Measurements from ENCODE around the gene ENPP6. TPM values are rescaled to one million over a fixed set of nuclear protein-coding genes. Genes with fewer than 3 reads are reported as not detected.
"Not testable (repeated sequence)": the region's sequence is repeated elsewhere in the genome, so short reads cannot be mapped to it uniquely, and the experiment has no call there.

The ENPP6 gene
- total and polyA plus RNA-seq, 4 experiments from 2014 or later = not detected

- Mint-ChIP-seq H3K27me3 (peaks cover 8 to 28% of the 10 kb centered on the region in 2 donors), H3K9me3 (peaks cover 8 to 29% (median 22%) of the 10 kb centered on the region in 8 donors)
- H3K4me1 ChIP-seq (ENCODE audit: insufficient read depth, low read length); POLR2A ChIA-PET (ENCODE audit: partially characterized antibody); intact Hi-C loops (cut with micrococcal nuclease); H3K4me3 ChIP-seq (ENCODE audit: low read length in 2 of 2); DNase-seq; H3K4me3 Mint-ChIP-seq; H3K9me3 ChIP-seq (ENCODE audit: control insufficient read depth in 1 of 2, low read length in 2 of 2); H3K36me3 ChIP-seq (ENCODE audit: insufficient read depth, low read length); H3K27ac Mint-ChIP-seq; H3K27me3 ChIP-seq (ENCODE audit: insufficient read depth, low read length); H3K4me1 Mint-ChIP-seq; CTCF ChIA-PET (ENCODE audit: partially characterized antibody); H3K27ac ChIP-seq (ENCODE audit: low read depth, low read length); H3K36me3 Mint-ChIP-seq: not testable (repeated sequence)
These were observed 76.8 kb downstream of the ENPP6 start for GRCh38 chr4:184140901-184141300.

- H3K36me3 ChIP-seq (ENCODE audit: insufficient read depth, low read length) = no peaks in the 10 kb centered on the region
These were observed 81.1 kb downstream of the ENPP6 start for GRCh38 chr4:184136525-184136924.

GRCh38 chr4:184126800-184127199 is 90.9 kb downstream of the ENPP6 start:
- POLR2A ChIA-PET (ENCODE audit: partially characterized antibody) = no interaction called here
- H3K4me3 Mint-ChIP-seq = no peak overlapping the region
- H3K36me3 Mint-ChIP-seq = no peaks in the 10 kb centered on the region

More at GRCh38 chr4:184136525-184136924, 81.1 kb downstream of the ENPP6 start:
- intact Hi-C loops (cut with micrococcal nuclease) = no loop called here
- Mint-ChIP-seq H3K27me3 (peaks cover 10 to 21% of the 10 kb centered on the region in 2 donors), H3K36me3 (peaks cover 0 to 4% of the 10 kb centered on the region in 2 donors), H3K4me3 (no peak overlapping the region), H3K9me3 (peaks cover 7 to 31% (median 22%) of the 10 kb centered on the region in 8 donors), H3K4me1 (no peaks in the 10 kb centered on the region), H3K27ac (no peak overlapping the region)
- no peak overlapping the region for H3K27ac ChIP-seq (ENCODE audit: low read depth, low read length)
- no peak overlapping the region for H3K4me3 ChIP-seq (ENCODE audit: low read length in 2 of 2)
- ChIA-PET CTCF (ENCODE audit: partially characterized antibody) (no interaction called here), POLR2A (ENCODE audit: partially characterized antibody) (no interaction called here)
- DNase-seq = no peak
- H3K27me3 ChIP-seq (ENCODE audit: insufficient read depth, low read length) = peaks cover 4% of the 10 kb centered on the region
- H3K4me1 ChIP-seq (ENCODE audit: insufficient read depth, low read length) = no peaks in the 10 kb centered on the region
- no peaks in the 10 kb centered on the region for H3K9me3 ChIP-seq (ENCODE audit: control insufficient read depth in 1 of 2, low read length in 2 of 2)

GRCh38 chr4:184122631-184123408 is 94.9 kb downstream of the ENPP6 start:
- H3K4me1 Mint-ChIP-seq = no peaks in the 10 kb centered on the region
- no peak overlapping the region for H3K4me3 Mint-ChIP-seq
- no peaks in the 10 kb centered on the region for H3K36me3 Mint-ChIP-seq
- no peak overlapping the region for H3K4me3 ChIP-seq (ENCODE audit: low read length in 2 of 2)
- H3K36me3 ChIP-seq (ENCODE audit: insufficient read depth, low read length) = no peaks in the 10 kb centered on the region
- no peaks in the 10 kb centered on the region for H3K4me1 ChIP-seq (ENCODE audit: insufficient read depth, low read length)
- no peaks in the 10 kb centered on the region for H3K9me3 ChIP-seq (ENCODE audit: control insufficient read depth in 1 of 2, low read length in 2 of 2)
- H3K27ac Mint-ChIP-seq = no peak overlapping the region
- POLR2A ChIA-PET (ENCODE audit: partially characterized antibody) = no interaction called here
- intact Hi-C loops (cut with micrococcal nuclease) = no loop called here
- H3K9me3 Mint-ChIP-seq = peaks cover 0 to 5% (median 0%) of the 10 kb centered on the region in 8 donors
- H3K27me3 ChIP-seq (ENCODE audit: insufficient read depth, low read length) = no peaks in the 10 kb centered on the region
- CTCF ChIA-PET (ENCODE audit: partially characterized antibody) = no interaction called here
- H3K27ac ChIP-seq (ENCODE audit: low read depth, low read length) = no peak overlapping the region
- DNase-seq = no peak
- peaks cover 8 to 20% of the 10 kb centered on the region in 2 donors for H3K27me3 Mint-ChIP-seq

More at GRCh38 chr4:184126800-184127199, 90.9 kb downstream of the ENPP6 start:
- Histone ChIP-seq H3K4me1 (ENCODE audit: insufficient read depth, low read length) (no peaks in the 10 kb centered on the region), H3K36me3 (ENCODE audit: insufficient read depth, low read length) (no peaks in the 10 kb centered on the region), H3K9me3 (ENCODE audit: control insufficient read depth in 1 of 2, low read length in 2 of 2) (no peaks in the 10 kb centered on the region), H3K4me3 (ENCODE audit: low read length in 2 of 2) (no peak overlapping the region), H3K27ac (ENCODE audit: low read depth, low read length) (no peak overlapping the region), H3K27me3 (ENCODE audit: insufficient read depth, low read length) (no peaks in the 10 kb centered on the region)
- DNase-seq = no peak
- Mint-ChIP-seq H3K27me3 (peaks cover 8 to 14% of the 10 kb centered on the region in 2 donors), H3K9me3 (peaks cover 0 to 5% (median 0%) of the 10 kb centered on the region in 8 donors), H3K27ac (no peak overlapping the region), H3K4me1 (no peaks in the 10 kb centered on the region)
- intact Hi-C loops (cut with micrococcal nuclease) = no loop called here
- CTCF ChIA-PET (ENCODE audit: partially characterized antibody) = no interaction called here

GRCh38 chr4:184120549-184121127 is 97.0 kb downstream of the ENPP6 start:
- Mint-ChIP-seq H3K9me3 (no peaks in the 10 kb centered on the region), H3K36me3 (no peaks in the 10 kb centered on the region), H3K4me1 (peaks cover 0 to 2% (median 0%) of the 10 kb centered on the region in 4 donors), H3K27ac (no peak overlapping the region), H3K4me3 (no peak overlapping the region), H3K27me3 (peaks cover 3 to 19% of the 10 kb centered on the region in 2 donors)
- POLR2A ChIA-PET (ENCODE audit: partially characterized antibody) = no interaction called here
- no peaks in the 10 kb centered on the region for H3K9me3 ChIP-seq (ENCODE audit: control insufficient read depth in 1 of 2, low read length in 2 of 2)
- H3K27me3 ChIP-seq (ENCODE audit: insufficient read depth, low read length) = no peaks in the 10 kb centered on the region
- no peak overlapping the region for H3K4me3 ChIP-seq (ENCODE audit: low read length in 2 of 2)
- H3K36me3 ChIP-seq (ENCODE audit: insufficient read depth, low read length) = no peaks in the 10 kb centered on the region
- CTCF ChIA-PET (ENCODE audit: partially characterized antibody) = no interaction called here
- intact Hi-C loops (cut with micrococcal nuclease) = no loop called here
- no peak for DNase-seq
- H3K27ac ChIP-seq (ENCODE audit: low read depth, low read length) = no peak overlapping the region
- H3K4me1 ChIP-seq (ENCODE audit: insufficient read depth, low read length) = no peaks in the 10 kb centered on the region

- H3K4me1 Mint-ChIP-seq = peaks cover 0 to 2% (median 0%) of the 10 kb centered on the region in 4 donors
- POLR2A ChIA-PET (ENCODE audit: partially characterized antibody) = no interaction called here
- H3K9me3 ChIP-seq (ENCODE audit: control insufficient read depth in 1 of 2, low read length in 2 of 2) = no peaks in the 10 kb centered on the region
These were observed 99.9 kb downstream of the ENPP6 start for GRCh38 chr4:184117662-184118199.

GRCh38 chr4:184115399-184115798 is 102.3 kb downstream of the ENPP6 start:
- POLR2A ChIA-PET (ENCODE audit: partially characterized antibody) = no interaction called here
- H3K27ac Mint-ChIP-seq = no peak overlapping the region
- intact Hi-C loops (cut with micrococcal nuclease) = no loop called here
- H3K9me3 Mint-ChIP-seq = peaks cover 0 to 2% (median 0%) of the 10 kb centered on the region in 8 donors
- H3K4me1 Mint-ChIP-seq = peaks cover 0 to 2% (median 0%) of the 10 kb centered on the region in 4 donors
- no peaks in the 10 kb centered on the region for H3K4me1 ChIP-seq (ENCODE audit: insufficient read depth, low read length)
- H3K36me3 ChIP-seq (ENCODE audit: insufficient read depth, low read length) = no peaks in the 10 kb centered on the region
- CTCF ChIA-PET (ENCODE audit: partially characterized antibody) = no interaction called here
- no peak for DNase-seq
- no peak overlapping the region for H3K4me3 Mint-ChIP-seq
- H3K27ac ChIP-seq (ENCODE audit: low read depth, low read length) = no peak overlapping the region
- peaks cover 4 to 17% of the 10 kb centered on the region in 2 donors for H3K27me3 Mint-ChIP-seq
- no peaks in the 10 kb centered on the region for H3K9me3 ChIP-seq (ENCODE audit: control insufficient read depth in 1 of 2, low read length in 2 of 2)
- H3K4me3 ChIP-seq (ENCODE audit: low read length in 2 of 2) = no peak overlapping the region
- H3K27me3 ChIP-seq (ENCODE audit: insufficient read depth, low read length) = no peaks in the 10 kb centered on the region
- H3K36me3 Mint-ChIP-seq = no peaks in the 10 kb centered on the region

More at GRCh38 chr4:184117662-184118199, 99.9 kb downstream of the ENPP6 start:
- Mint-ChIP-seq H3K9me3 (no peaks in the 10 kb centered on the region), H3K27me3 (peaks cover 0 to 23% of the 10 kb centered on the region in 2 donors), H3K27ac (no peak overlapping the region), H3K4me3 (no peak overlapping the region), H3K36me3 (no peaks in the 10 kb centered on the region)
- Histone ChIP-seq H3K4me3 (ENCODE audit: low read length in 2 of 2) (no peak overlapping the region), H3K36me3 (ENCODE audit: insufficient read depth, low read length) (no peaks in the 10 kb centered on the region), H3K27ac (ENCODE audit: low read depth, low read length) (no peak overlapping the region), H3K27me3 (ENCODE audit: insufficient read depth, low read length) (no peaks in the 10 kb centered on the region), H3K4me1 (ENCODE audit: insufficient read depth, low read length) (no peaks in the 10 kb centered on the region)
- CTCF ChIA-PET (ENCODE audit: partially characterized antibody) = no interaction called here
- intact Hi-C loops (cut with micrococcal nuclease) = no loop called here
- DNase-seq = no peak

Measured in CD4-positive, alpha-beta memory T cell (primary cell).